Nephron (organoid): Measurements from ENCODE around the gene LHCGR.

Experiments
- H3K27ac Mint-ChIP-seq, 3 experiments: 2 replicates each; pipeline ENCODE4 v1.8.0; 2020; ENCODE audit warnings: mixed read lengths in 3 of 3, mild to moderate bottlenecking in 2 of 3, moderate library complexity in 1 of 3
- H3K27me3 Mint-ChIP-seq: 2 replicates; pipeline ENCODE4 v1.8.0; 2021; ENCODE audit warnings: low read depth, mild to moderate bottlenecking, moderate library complexity, mixed read lengths
- H3K36me3 Mint-ChIP-seq: 2 replicates; pipeline ENCODE4 v1.8.0; 2020; ENCODE audit warnings: low read depth, mixed read lengths
- H3K4me1 Mint-ChIP-seq: 2 replicates; pipeline ENCODE4 v1.8.0; 2020; ENCODE audit warnings: mixed read lengths
- H3K4me3 Mint-ChIP-seq, 3 experiments: 2 replicates each; pipeline ENCODE4 v1.8.0; 2020; ENCODE audit warnings: mild to moderate bottlenecking in 3 of 3, mixed read lengths in 3 of 3, moderate library complexity in 2 of 3
- H3K9me3 Mint-ChIP-seq: 2 replicates; pipeline ENCODE4 v1.8.0; 2020; ENCODE audit warnings: mixed read lengths
- TF ChIP-seq, protein P1 (sequence below), 3 experiments: fragments of 200-600 bp; sonication (generic); IDR thresholded peaks; one replicate each; pipeline ENCODE4 v1.5.0; 2021; ENCODE audit warnings: antibody characterized with exemption in 3 of 3; ENCODE audit not compliant: unreplicated experiment in 3 of 3

LHCGR gene

DNA sequence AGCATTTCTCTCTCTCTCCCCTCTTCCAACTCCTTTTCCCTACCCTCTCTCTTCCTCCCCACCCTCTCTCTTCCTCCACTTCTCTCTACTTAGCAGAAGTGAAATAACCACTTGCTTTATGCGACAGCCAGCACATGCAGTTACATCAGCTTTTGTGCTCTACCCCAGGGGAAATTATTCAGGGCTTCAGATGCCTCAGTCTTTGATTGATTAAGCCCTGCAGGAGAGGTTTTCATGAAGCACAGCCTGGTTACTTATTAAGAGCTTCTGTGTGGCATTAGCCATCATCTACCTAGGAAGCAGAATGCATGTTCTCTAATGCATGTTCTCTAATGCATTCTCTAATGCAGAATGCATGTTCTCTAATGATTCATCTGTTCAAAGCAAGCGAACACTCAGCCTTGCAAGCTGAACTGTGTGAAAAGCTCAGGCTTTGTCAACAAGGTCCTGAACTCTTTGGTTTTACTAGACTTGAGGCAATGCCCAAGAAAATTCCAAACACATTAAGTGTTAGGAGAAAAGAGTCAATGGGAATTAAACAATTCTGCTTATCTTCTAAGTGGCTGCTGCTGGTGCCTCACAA, 56.1 kb downstream of the LHCGR start:
- peaks cover 3% of the 10 kb centered on the region for H3K9me3 Mint-ChIP-seq
- H3K36me3 Mint-ChIP-seq, result no peaks in the 10 kb centered on the region
- H3K4me3 Mint-ChIP-seq, result no peak overlapping the region
- H3K27me3 Mint-ChIP-seq, result no peaks in the 10 kb centered on the region
- TF ChIP-seq, protein P1, sequence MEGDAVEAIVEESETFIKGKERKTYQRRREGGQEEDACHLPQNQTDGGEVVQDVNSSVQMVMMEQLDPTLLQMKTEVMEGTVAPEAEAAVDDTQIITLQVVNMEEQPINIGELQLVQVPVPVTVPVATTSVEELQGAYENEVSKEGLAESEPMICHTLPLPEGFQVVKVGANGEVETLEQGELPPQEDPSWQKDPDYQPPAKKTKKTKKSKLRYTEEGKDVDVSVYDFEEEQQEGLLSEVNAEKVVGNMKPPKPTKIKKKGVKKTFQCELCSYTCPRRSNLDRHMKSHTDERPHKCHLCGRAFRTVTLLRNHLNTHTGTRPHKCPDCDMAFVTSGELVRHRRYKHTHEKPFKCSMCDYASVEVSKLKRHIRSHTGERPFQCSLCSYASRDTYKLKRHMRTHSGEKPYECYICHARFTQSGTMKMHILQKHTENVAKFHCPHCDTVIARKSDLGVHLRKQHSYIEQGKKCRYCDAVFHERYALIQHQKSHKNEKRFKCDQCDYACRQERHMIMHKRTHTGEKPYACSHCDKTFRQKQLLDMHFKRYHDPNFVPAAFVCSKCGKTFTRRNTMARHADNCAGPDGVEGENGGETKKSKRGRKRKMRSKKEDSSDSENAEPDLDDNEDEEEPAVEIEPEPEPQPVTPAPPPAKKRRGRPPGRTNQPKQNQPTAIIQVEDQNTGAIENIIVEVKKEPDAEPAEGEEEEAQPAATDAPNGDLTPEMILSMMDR (IDR thresholded peaks at IDR 0.05; ENCODE audit: unreplicated experiment in 3 of 3), result no peak
- peak overlapping the region in 1 of 3 experiments; percentile 34 for H3K27ac Mint-ChIP-seq
- H3K4me1 Mint-ChIP-seq, result no peaks in the 10 kb centered on the region

DNA sequence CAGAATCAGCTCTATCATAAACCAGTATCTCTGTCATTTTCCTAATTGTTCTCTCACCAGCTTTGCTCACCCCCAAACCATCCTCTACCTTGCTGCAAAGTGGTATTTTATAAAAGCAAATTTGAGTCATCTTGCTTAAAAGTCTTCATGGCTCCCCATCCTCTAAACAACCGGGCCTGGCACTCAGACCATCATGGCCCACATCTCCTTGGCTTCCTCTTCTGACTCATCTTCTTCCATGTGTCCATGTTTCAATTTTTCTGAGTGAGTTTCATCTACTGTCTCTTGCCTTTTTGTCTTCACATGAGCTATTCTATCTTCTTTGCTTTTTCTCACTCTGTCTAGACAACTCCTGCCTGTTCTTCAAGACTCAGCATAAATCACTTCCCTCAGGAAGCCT, 58.6 kb downstream of the LHCGR start:
- Mint-ChIP-seq H3K4me3 (no peak overlapping the region), H3K27me3 (no peaks in the 10 kb centered on the region), H3K4me1 (no peaks in the 10 kb centered on the region), H3K9me3 (no peaks in the 10 kb centered on the region), H3K27ac (no peak overlapping the region), H3K36me3 (no peaks in the 10 kb centered on the region)
- TF ChIP-seq, protein P1 (IDR thresholded peaks at IDR 0.05; ENCODE audit: unreplicated experiment in 3 of 3), result no peak

DNA sequence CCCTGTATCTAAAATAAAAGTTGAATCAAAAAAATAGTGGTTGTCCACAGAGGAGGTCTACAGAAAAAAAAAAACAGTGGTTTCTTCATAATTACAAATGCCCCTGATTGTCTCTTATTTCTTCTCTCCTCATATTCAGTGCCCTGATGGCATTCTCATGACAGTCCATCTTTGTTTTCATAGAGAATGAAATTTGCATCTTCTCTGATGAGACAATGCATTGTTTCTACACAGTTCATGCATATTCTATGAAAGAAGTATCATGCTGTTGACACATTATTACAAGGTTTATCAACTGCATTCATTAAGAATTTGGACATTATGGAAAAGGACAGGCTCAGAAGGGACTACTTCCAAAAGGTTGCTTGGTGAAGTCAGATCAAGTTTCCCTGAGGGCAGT, 59.5 kb downstream of the LHCGR start:
- TF ChIP-seq, protein P1 (IDR thresholded peaks at IDR 0.05; ENCODE audit: unreplicated experiment in 3 of 3), result no peak
- Mint-ChIP-seq H3K9me3 (no peaks in the 10 kb centered on the region), H3K4me3 (no peak overlapping the region), H3K36me3 (no peaks in the 10 kb centered on the region), H3K27ac (no peak overlapping the region), H3K27me3 (no peaks in the 10 kb centered on the region), H3K4me1 (no peaks in the 10 kb centered on the region)

DNA sequence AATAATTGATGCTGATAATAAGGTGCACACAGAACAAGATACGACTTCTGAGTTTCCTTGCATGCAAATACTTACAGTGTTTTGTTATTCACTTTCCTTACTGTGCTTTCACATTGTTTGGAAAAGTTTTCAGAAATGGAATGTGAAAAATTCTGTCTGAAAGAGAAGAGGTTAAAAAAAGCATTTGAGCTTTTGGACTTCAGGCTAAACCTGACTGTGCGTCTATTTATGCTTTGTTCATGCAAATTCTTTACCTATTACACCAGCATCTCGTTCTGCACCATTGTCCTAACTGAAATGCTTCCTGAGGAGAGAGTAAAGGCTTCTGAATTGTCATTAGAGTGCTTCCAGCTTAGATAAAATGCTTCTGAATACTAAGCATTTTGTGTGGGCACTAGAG, 61.4 kb downstream of the LHCGR start:
- no peaks in the 10 kb centered on the region for H3K4me1 Mint-ChIP-seq
- TF ChIP-seq, protein P1 (IDR thresholded peaks at IDR 0.05; ENCODE audit: unreplicated experiment in 3 of 3), result no peak
- H3K27ac Mint-ChIP-seq, result no peak overlapping the region
- H3K27me3 Mint-ChIP-seq, result no peaks in the 10 kb centered on the region
- no peaks in the 10 kb centered on the region for H3K36me3 Mint-ChIP-seq
- H3K4me3 Mint-ChIP-seq, result no peak overlapping the region
- no peaks in the 10 kb centered on the region for H3K9me3 Mint-ChIP-seq

DNA sequence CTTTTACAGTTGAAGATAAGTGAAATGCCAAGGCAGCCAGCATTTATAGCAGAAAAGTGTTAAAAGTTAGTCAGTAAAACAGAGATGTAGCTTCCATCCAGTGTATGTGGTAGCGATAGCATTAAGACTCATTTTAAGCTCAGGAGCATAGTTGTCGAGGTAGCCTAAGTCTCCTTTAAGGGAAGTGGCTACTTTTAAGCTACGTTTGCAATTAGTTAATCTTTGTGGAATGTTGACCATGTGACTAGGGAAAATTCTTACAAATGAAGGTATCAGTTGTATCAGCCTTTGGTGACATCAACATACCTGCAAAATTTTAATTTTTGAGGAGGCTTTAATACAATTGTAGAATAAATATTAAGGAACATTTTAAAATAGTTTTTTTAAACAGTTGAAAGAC, 61.9 kb downstream of the LHCGR start:
- Mint-ChIP-seq H3K4me3 (no peak overlapping the region), H3K36me3 (no peaks in the 10 kb centered on the region), H3K9me3 (no peaks in the 10 kb centered on the region), H3K27me3 (no peaks in the 10 kb centered on the region), H3K27ac (no peak overlapping the region), H3K4me1 (no peaks in the 10 kb centered on the region)
- TF ChIP-seq, protein P1 (IDR thresholded peaks at IDR 0.05; ENCODE audit: unreplicated experiment in 3 of 3), result no peak

DNA sequence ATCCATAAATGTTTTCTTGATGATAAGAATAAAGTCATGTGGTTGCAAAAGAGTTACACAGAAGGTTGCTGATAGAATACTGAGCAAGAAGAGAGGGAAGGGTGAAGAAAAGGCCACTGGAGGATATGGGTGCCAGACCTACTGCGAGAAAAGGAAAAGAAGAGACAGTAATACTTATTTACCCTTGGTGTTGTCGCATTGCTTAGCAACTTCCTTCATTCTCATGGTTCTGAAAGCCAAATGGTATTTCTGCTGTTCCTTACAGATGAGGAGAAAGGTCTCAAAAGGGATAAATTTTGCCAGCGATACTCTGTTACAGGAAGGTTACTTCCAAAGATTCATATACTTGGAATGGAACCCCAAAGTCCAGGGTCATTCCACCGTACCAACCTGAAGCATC, 62.5 kb downstream of the LHCGR start:
- Mint-ChIP-seq H3K4me3 (no peak overlapping the region), H3K9me3 (no peaks in the 10 kb centered on the region), H3K27me3 (no peaks in the 10 kb centered on the region), H3K36me3 (no peaks in the 10 kb centered on the region), H3K27ac (no peak overlapping the region), H3K4me1 (no peaks in the 10 kb centered on the region)
- TF ChIP-seq, protein P1 (IDR thresholded peaks at IDR 0.05; ENCODE audit: unreplicated experiment in 3 of 3), result no peak
